Measurements from ENCODE around the gene PRKCE.
"Not testable (repeated sequence)": the region's sequence is repeated elsewhere in the genome, so short reads cannot be mapped to it uniquely, and the experiment has no call there.

Gene PRKCE

GRCh38 chr2:45700407-45701013 lies 49.0 kb downstream of the PRKCE start:
- no peak for DNase-seq

- DNase-seq: no peak
Measured at GRCh38 chr2:45705233-45705632, 53.8 kb downstream of the PRKCE start.

- no peak for DNase-seq
Measured at GRCh38 chr2:45706033-45706432, 54.6 kb downstream of the PRKCE start.

GRCh38 chr2:45707006-45707405 lies 55.5 kb downstream of the PRKCE start:
- no peak for DNase-seq

GRCh38 chr2:45707661-45708060 lies 56.2 kb downstream of the PRKCE start:
- no peak for DNase-seq

GRCh38 chr2:45708501-45708900 lies 57.0 kb downstream of the PRKCE start:
- no peak for DNase-seq

- no peak for DNase-seq
Measured at GRCh38 chr2:45709137-45709536, 57.7 kb downstream of the PRKCE start.

GRCh38 chr2:45710468-45710867 lies 59.0 kb downstream of the PRKCE start:
- no peak for DNase-seq

- DNase-seq: no peak
Measured at GRCh38 chr2:45711224-45711623, 59.7 kb downstream of the PRKCE start.

- no peak for DNase-seq
Measured at GRCh38 chr2:45712570-45712969, 61.1 kb downstream of the PRKCE start.

- DNase-seq: no peak
Measured at GRCh38 chr2:45713136-45713535, 61.7 kb downstream of the PRKCE start.

GRCh38 chr2:45713591-45713990 lies 62.1 kb downstream of the PRKCE start:
- no peak for DNase-seq

- no peak for DNase-seq
Measured at GRCh38 chr2:45714679-45715078, 63.2 kb downstream of the PRKCE start.

- no peak for DNase-seq
Measured at GRCh38 chr2:45715601-45716379, 64.3 kb downstream of the PRKCE start.

- not testable (repeated sequence) for DNase-seq
Measured at GRCh38 chr2:45716432-45716831, 65.0 kb downstream of the PRKCE start.

- DNase-seq: no peak
Measured at GRCh38 chr2:45716915-45717314, 65.4 kb downstream of the PRKCE start.

- no peak for DNase-seq
Measured at GRCh38 chr2:45720210-45720609, 68.7 kb downstream of the PRKCE start.

GRCh38 chr2:45721150-45721549 lies 69.7 kb downstream of the PRKCE start:
- no peak for DNase-seq

- no peak for DNase-seq
Measured at GRCh38 chr2:45722477-45722876, 71.0 kb downstream of the PRKCE start.

GRCh38 chr2:45723857-45724256 lies 72.4 kb downstream of the PRKCE start:
- DNase-seq: no peak

GRCh38 chr2:45724335-45724734 lies 72.9 kb downstream of the PRKCE start:
- DNase-seq: no peak

- no peak for DNase-seq
Measured at GRCh38 chr2:45725731-45726130, 74.3 kb downstream of the PRKCE start.

GRCh38 chr2:45726188-45726587 lies 74.7 kb downstream of the PRKCE start:
- no peak for DNase-seq

GRCh38 chr2:45728458-45728942 lies 77.0 kb downstream of the PRKCE start:
- DNase-seq: no peak
